H1 (cell line): ENCODE data around the gene MASP1. TPM values are rescaled to one million over a fixed set of nuclear protein-coding genes. Genes with fewer than 3 reads are reported as not detected.

Source experiments
- CTCF ChIA-PET: fragments of 300-600 bp; sonication (Branson Sonifier 250); formaldehyde crosslinking; loops from one replicate; lab custom pipeline; 2021; ENCODE audit not compliant: partially characterized antibody; lab: Charles Lee
- POLR2A ChIA-PET: fragments of 300-600 bp; sonication (Branson Sonifier 250); formaldehyde crosslinking; loops from one replicate; lab custom pipeline; 2021; ENCODE audit warnings: inconsistent platforms; ENCODE audit not compliant: partially characterized antibody; lab: Charles Lee
- DNase-seq, 2 experiments: peaks; one replicate each; pipeline versions ENCODE4 v3.0.0 to v3.0.0-alpha.2; 2010 to 2022; ENCODE audit warnings: low spot score in 2 of 2, low read depth in 1 of 2, mixed read lengths in 1 of 2
- FAIRE-seq: peaks from 2 replicates; lab custom pipeline; 2011; peaks lifted over from hg19 to GRCh38; lab: Jason Lieb, UNC
- H2AFZ ChIP-seq: 2 replicates; pipeline ENCODE4 v1.8.1; 2012; ENCODE audit warnings: low read length, inconsistent platforms
- H2AK5ac ChIP-seq: 2 replicates; pipeline ENCODE4 v1.6.1; 2013; ENCODE audit warnings: low read depth, low read length
- H2BK120ac ChIP-seq: replicated peaks from 2 replicates; pipeline ENCODE3; 2013; ENCODE audit warnings: low read depth, low read length, inconsistent platforms
- H2BK12ac ChIP-seq: 2 replicates; pipeline ENCODE4 v1.6.1; 2013; ENCODE audit warnings: low read depth, low read length
- H2BK15ac ChIP-seq: 2 replicates; pipeline ENCODE4 v1.6.1; 2013; ENCODE audit warnings: low read length
- H2BK20ac ChIP-seq: 2 replicates; pipeline ENCODE4 v1.6.1; 2013; ENCODE audit warnings: low read length
- H2BK5ac ChIP-seq: 2 replicates; pipeline ENCODE4 v1.6.1; 2013; ENCODE audit warnings: low read depth, low read length
- H3K14ac ChIP-seq: 2 replicates; pipeline ENCODE4 v1.6.1; 2013; ENCODE audit warnings: inconsistent platforms; ENCODE audit not compliant: insufficient read length
- H3K18ac ChIP-seq: 2 replicates; pipeline ENCODE4 v1.6.1; 2013; ENCODE audit warnings: low read length; ENCODE audit errors: extremely low read depth
- H3K23ac ChIP-seq: 2 replicates; pipeline ENCODE4 v1.6.1; 2013; ENCODE audit warnings: inconsistent platforms; ENCODE audit not compliant: insufficient read length
- H3K23me2 ChIP-seq: 2 replicates; pipeline ENCODE4 v1.6.1; 2013; ENCODE audit warnings: low read depth, low read length
- H3K27ac ChIP-seq: 2 replicates; pipeline ENCODE4 v1.6.1; 2011; ENCODE audit warnings: low read depth, low read length, inconsistent platforms
- H3K27me3 ChIP-seq, 4 experiments: replicated peaks in 1 of 4; 1 replicate in 1 of 4; 2 replicates in 3 of 4; pipeline versions ENCODE4 v1.6.1 to v1.8.1; 2011 to 2013; ENCODE audit warnings: low read length in 3 of 4, mild to moderate bottlenecking in 3 of 4, inconsistent platforms in 2 of 4, mixed read lengths in 2 of 4, moderate library complexity in 1 of 4; ENCODE audit not compliant: control insufficient read depth in 3 of 4, insufficient read depth in 3 of 4; ENCODE audit errors: extremely low read depth in 1 of 4
- H3K36me3 ChIP-seq, 4 experiments: 2 replicates each; pipeline versions ENCODE4 v1.6.1 to v1.8.1; 2011 to 2013; ENCODE audit warnings: mild to moderate bottlenecking in 4 of 4, low read length in 3 of 4, moderate library complexity in 2 of 4, control low read depth in 1 of 4, inconsistent platforms in 1 of 4; ENCODE audit not compliant: insufficient read depth in 4 of 4, control insufficient read depth in 2 of 4
- H3K4ac ChIP-seq: replicated peaks from 2 replicates; pipeline ENCODE3; 2013; ENCODE audit warnings: low read length, low read depth, mixed read lengths, inconsistent platforms; ENCODE audit not compliant: insufficient read length
- H3K4me1 ChIP-seq, 4 experiments: replicated peaks in 1 of 4; 1 replicate in 1 of 4; 2 replicates in 3 of 4; pipeline versions ENCODE4 v1.6.1 to v1.8.1; 2011 to 2013; ENCODE audit warnings: low read length in 3 of 4, inconsistent platforms in 2 of 4, mixed read lengths in 1 of 4; ENCODE audit not compliant: insufficient read depth in 4 of 4, control insufficient read depth in 3 of 4
- H3K4me2 ChIP-seq, 2 experiments: 2 replicates each; pipeline versions ENCODE4 v1.6.1 to v1.8.1; 2011 to 2013; ENCODE audit warnings: low read depth in 2 of 2, low read length in 2 of 2, control low read depth in 1 of 2, inconsistent platforms in 1 of 2, mild to moderate bottlenecking in 1 of 2; ENCODE audit not compliant: insufficient read depth in 1 of 2
- H3K4me3 ChIP-seq, 4 experiments: fragments of 200-600, 300-600 bp in 1 of 4; sonication (generic), shearing (Covaris generic), sonication (Bioruptor Twin) in 1 of 4; 2 replicates each; pipeline versions ENCODE4 v1.5.1 to v1.8.1; 2011 to 2016; ENCODE audit warnings: low read length in 4 of 4, low read depth in 3 of 4, control low read depth in 2 of 4, inconsistent platforms in 2 of 4, mild to moderate bottlenecking in 2 of 4, mixed read lengths in 1 of 4, moderate library complexity in 1 of 4; ENCODE audit not compliant: insufficient read depth in 2 of 4; ENCODE audit errors: extremely low read depth in 1 of 4
- H3K56ac ChIP-seq: replicated peaks from 2 replicates; pipeline ENCODE3; 2013; ENCODE audit warnings: low read depth, mild to moderate bottlenecking, mixed read lengths, low read length, inconsistent platforms; ENCODE audit not compliant: insufficient read length
- H3K79me1 ChIP-seq: 2 replicates; pipeline ENCODE4 v1.6.1; 2013; ENCODE audit warnings: low read depth, low read length, control low read depth
- H3K79me2 ChIP-seq, 2 experiments: 2 replicates each; pipeline versions ENCODE4 v1.6.1 to v1.8.1; 2012 to 2013; ENCODE audit warnings: low read length in 2 of 2, mild to moderate bottlenecking in 2 of 2, inconsistent platforms in 1 of 2; ENCODE audit not compliant: insufficient read depth in 2 of 2, control insufficient read depth in 1 of 2
- H3K9ac ChIP-seq, 4 experiments: replicated peaks in 1 of 4; 1 replicate in 1 of 4; 2 replicates in 3 of 4; pipeline versions ENCODE4 v1.6.1 to v1.8.1; 2011 to 2013; ENCODE audit warnings: low read depth in 3 of 4, low read length in 3 of 4, control low read depth in 2 of 4, mild to moderate bottlenecking in 2 of 4, moderate library complexity in 2 of 4, inconsistent platforms in 1 of 4; ENCODE audit errors: extremely low read depth in 1 of 4
- H3K9me3 ChIP-seq, 2 experiments: 2 replicates each; pipeline versions ENCODE4 v1.6.1 to v1.8.1; 2012 to 2013; ENCODE audit warnings: mild to moderate bottlenecking in 2 of 2, moderate library complexity in 2 of 2, control low read depth in 1 of 2, inconsistent platforms in 1 of 2, low read depth in 1 of 2, low read length in 1 of 2, mixed read lengths in 1 of 2; ENCODE audit not compliant: insufficient read depth in 2 of 2
- H4K20me1 ChIP-seq, 2 experiments: replicated peaks in 1 of 2; 2 replicates each; pipeline versions ENCODE3 to v1.8.1; 2011 to 2013; ENCODE audit warnings: inconsistent platforms in 2 of 2, low read length in 2 of 2, mild to moderate bottlenecking in 1 of 2; ENCODE audit not compliant: insufficient read depth in 2 of 2, control insufficient read depth in 1 of 2
- H4K5ac ChIP-seq: 2 replicates; pipeline ENCODE4 v1.6.1; 2013; ENCODE audit warnings: low read length, low read depth, mixed read lengths, inconsistent platforms; ENCODE audit not compliant: insufficient read length
- H4K8ac ChIP-seq: 2 replicates; pipeline ENCODE4 v1.8.0; 2013; ENCODE audit warnings: mild to moderate bottlenecking, moderate library complexity, low read length, inconsistent platforms; ENCODE audit not compliant: insufficient read depth; ENCODE audit errors: extremely low read depth
- H4K91ac ChIP-seq: replicated peaks from 2 replicates; pipeline ENCODE3; 2013; ENCODE audit warnings: low read length, mixed read lengths, inconsistent platforms; ENCODE audit not compliant: insufficient read length
- ATF3 ChIP-seq: IDR thresholded peaks from 2 replicates; pipeline ENCODE4 v1.6.1; 2011; ENCODE audit warnings: low read depth, mild to moderate bottlenecking, low read length; ENCODE audit not compliant: insufficient read depth
- TEAD4 ChIP-seq: IDR thresholded peaks from 2 replicates; pipeline ENCODE4 v1.6.1; 2012; ENCODE audit warnings: low read depth, low read length, inconsistent platforms, mixed read lengths
- WGBS, 2 experiments: shearing (Covaris generic) in 1 of 2; methylation state at CpG; one replicate each; pipeline versions ENCODE4 v1.1.6 to v1.1.7; 2013 to 2015; ENCODE audit warnings: low lambda C conversion rate in 2 of 2, mixed read lengths in 2 of 2, inconsistent platforms in 1 of 2, low coverage in 1 of 2, missing lambda C conversion rate in 1 of 2; ENCODE audit not compliant: insufficient replicate concordance in 2 of 2, insufficient coverage in 1 of 2, insufficient read length in 1 of 2; ENCODE audit errors: extremely low coverage in 1 of 2, missing lambda C conversion rate in 1 of 2; 5-methylcytosine and 5-hydroxymethylcytosine counted together
- polyA plus RNA-seq, 7 experiments: library from polyadenylated mRNA; depleted of rRNA in 3 of 7; stranded (reverse) in 5 of 7; unstranded in 2 of 7; fragments of >200 nt in 5 of 7; fragments of 200-250 nt in 2 of 7; gene quantifications; 1 replicate in 5 of 7; 2 replicates in 1 of 7; 4 replicates in 1 of 7; pipeline versions ENCODE4 v1.2.1 to v1.2.3, GENCODE V29; 2011 to 2013; ENCODE audit warnings: missing spikeins in 2 of 7, mixed read lengths in 2 of 7
- total RNA-seq: library from RNA; stranded (reverse); fragmentation: NEBNext Ultra II Directional; extraction: Animal tissue kit (Norgen Biotek cat#: 25700); gene quantifications from 2 replicates; pipeline ENCODE4 v1.2.1, GENCODE V29; 2021

Gene MASP1
- total and polyA plus RNA-seq, 2 of the 8 experiments (the other 6 are each of a cell fraction or from before 2014, with no cell fraction given): 2.7 to 3.5 TPM

GRCh38 chr3:187210545-187211327 lies 80.8 kb downstream of the MASP1 start:
- Histone ChIP-seq H3K18ac (peak overlapping the region; percentile 60; the same call in 1 of the 2 replicates), H3K14ac (no peak overlapping the region), H3K56ac (no peak overlapping the region), H4K91ac (peak overlapping the region; percentile 20), H4K20me1 (no peaks in the 10 kb centered on the region), H3K36me3 (peaks cover 0 to 9% (median 2%) of the 10 kb centered on the region in 4 experiments; a peak in 2 of 8 replicates), H2BK5ac (peak overlapping the region; percentile 57; the same call in 1 of the 2 replicates), H2BK120ac (no peak overlapping the region), H4K8ac (no peak overlapping the region), H3K79me2 (no peaks in the 10 kb centered on the region), H3K27me3 (no peaks in the 10 kb centered on the region), H2AFZ (no peak overlapping the region), H3K27ac (no peak overlapping the region), H3K79me1 (no peaks in the 10 kb centered on the region), H2BK15ac (no peak overlapping the region), H3K4me2 (peak overlapping the region; percentile 18 to 41; a peak in 1 of 4 replicates), H2BK12ac (no peak overlapping the region; the same call in 1 of the 2 replicates), H3K4ac (no peak overlapping the region), H4K5ac (peak overlapping the region; percentile 20), H2BK20ac (peak overlapping the region; percentile 16; the same call in 1 of the 2 replicates), H3K9me3 (peaks cover 17% of the 10 kb centered on the region in 2 experiments), H3K4me1 (peaks cover 3 to 14% (median 7%) of the 10 kb centered on the region in 4 experiments; a peak in 4 of 7 replicates), H2AK5ac (no peak overlapping the region), H3K4me3 (no peak overlapping the region), H3K9ac (no peak overlapping the region), H3K23ac (no peak overlapping the region), H3K23me2 (no peaks in the 10 kb centered on the region)
- peak; percentile 43; the same call in 1 of the 2 replicates for TF ChIP-seq TEAD4
- TF ChIP-seq ATF3: no peak
- no peak for DNase-seq
- CTCF ChIA-PET: interaction anchor here (1.0 to 2.8 kb wide), 12 partner anchors 9 to 468 kb away, joined by 3 to 23 read pairs (median 4); no protein-coding TSS in a partner anchor
- FAIRE-seq: peak; percentile 65
- POLR2A ChIA-PET: interaction anchor here (1.6 to 2.1 kb wide), 5 partner anchors 8 to 65 kb away, joined by 5 to 12 read pairs (median 6); no protein-coding TSS in a partner anchor
- 64% methylated on average over 6 of the region's 6 CpGs; no CpG with 5 or more reads in 1 of the 2 experiments for WGBS, 2 experiments
